Mesenchymal stem cell (in vitro differentiated cells and primary cell): ENCODE data around the gene C2orf42.

Experiments
- DNase-seq: peaks from one replicate; pipeline ENCODE4 v3.0.0-alpha.2; 2013
- H2AFZ ChIP-seq: one replicate; pipeline ENCODE4 v1.6.1; 2013; ENCODE audit warnings: low read depth, mild to moderate bottlenecking, control low read depth, inconsistent platforms, low read length, moderate library complexity
- H2AK5ac ChIP-seq: 2 replicates; pipeline ENCODE4 v1.6.1; 2013; ENCODE audit warnings: low read length, moderate library complexity, mild to moderate bottlenecking, inconsistent platforms; ENCODE audit not compliant: severe bottlenecking
- H2BK120ac ChIP-seq: one replicate; pipeline ENCODE4 v1.6.1; 2013; ENCODE audit warnings: low read depth, mild to moderate bottlenecking, inconsistent platforms, low read length, moderate library complexity
- H2BK12ac ChIP-seq, 2 experiments: one replicate each; pipeline ENCODE4 v1.6.1; 2013; ENCODE audit warnings: inconsistent platforms in 2 of 2, low read length in 2 of 2, mild to moderate bottlenecking in 2 of 2, moderate library complexity in 2 of 2, control low read depth in 1 of 2
- H2BK15ac ChIP-seq: one replicate; pipeline ENCODE4 v1.6.1; 2013; ENCODE audit warnings: mild to moderate bottlenecking, low read depth, inconsistent platforms; ENCODE audit not compliant: poor library complexity, severe bottlenecking
- H2BK5ac ChIP-seq: 2 replicates; pipeline ENCODE4 v1.6.1; 2013; ENCODE audit warnings: low read depth, mild to moderate bottlenecking, low read length, control low read depth, inconsistent platforms; ENCODE audit not compliant: poor library complexity, severe bottlenecking
- H3K14ac ChIP-seq, 2 experiments: one replicate each; pipeline ENCODE4 v1.6.1; 2013; ENCODE audit warnings: inconsistent platforms in 2 of 2, low read length in 2 of 2, control low read depth in 1 of 2, mild to moderate bottlenecking in 1 of 2, moderate library complexity in 1 of 2
- H3K18ac ChIP-seq, 2 experiments: one replicate each; pipeline ENCODE4 v1.6.1; 2013; ENCODE audit warnings: inconsistent platforms in 2 of 2, low read length in 2 of 2, control low read depth in 1 of 2, low read depth in 1 of 2, mild to moderate bottlenecking in 1 of 2
- H3K23ac ChIP-seq, 2 experiments: one replicate each; pipeline ENCODE4 v1.6.1; 2013; ENCODE audit warnings: inconsistent platforms in 2 of 2, low read length in 2 of 2, mild to moderate bottlenecking in 2 of 2, moderate library complexity in 2 of 2, control low read depth in 1 of 2
- H3K27ac ChIP-seq: 2 replicates; pipeline ENCODE4 v1.5.1; 2013; ENCODE audit warnings: mild to moderate bottlenecking, moderate library complexity, low read length, control low read depth, inconsistent platforms; ENCODE audit not compliant: poor library complexity, severe bottlenecking
- H3K27me3 ChIP-seq, 2 experiments: 2 replicates each; pipeline versions ENCODE4 v1.6.1 to v1.7.0; 2013; ENCODE audit warnings: low read length in 2 of 2, mild to moderate bottlenecking in 2 of 2, moderate library complexity in 2 of 2, control low read depth in 1 of 2, inconsistent platforms in 1 of 2; ENCODE audit not compliant: control insufficient read depth in 1 of 2, insufficient read depth in 1 of 2
- H3K36me3 ChIP-seq, 2 experiments: 2 replicates each; pipeline versions ENCODE4 v1.6.1 to v1.7.0; 2013; ENCODE audit warnings: low read length in 2 of 2, control low read depth in 1 of 2, inconsistent platforms in 1 of 2, low read depth in 1 of 2, mild to moderate bottlenecking in 1 of 2; ENCODE audit not compliant: insufficient read depth in 2 of 2, control insufficient read depth in 1 of 2
- H3K4ac ChIP-seq, 2 experiments: one replicate each; pipeline ENCODE4 v1.6.1; 2013; ENCODE audit warnings: inconsistent platforms in 2 of 2, low read length in 2 of 2, mild to moderate bottlenecking in 2 of 2, moderate library complexity in 2 of 2, control low read depth in 1 of 2, low read depth in 1 of 2
- H3K4me1 ChIP-seq: 2 replicates; pipeline ENCODE4 v1.6.1; 2013; ENCODE audit warnings: low read depth, low read length, control low read depth; ENCODE audit not compliant: control insufficient read depth, insufficient read depth
- H3K4me2 ChIP-seq: 2 replicates; pipeline ENCODE4 v1.6.1; 2013; ENCODE audit warnings: low read length, mild to moderate bottlenecking, inconsistent platforms; ENCODE audit not compliant: poor library complexity, severe bottlenecking
- H3K4me3 ChIP-seq, 2 experiments: 2 replicates each; pipeline versions ENCODE4 v1.5.1 to v1.7.0; 2013; ENCODE audit warnings: low read length in 2 of 2, mild to moderate bottlenecking in 2 of 2, control low read depth in 1 of 2, low read depth in 1 of 2; ENCODE audit not compliant: insufficient read depth in 1 of 2
- H3K79me1 ChIP-seq: replicated peaks from 2 replicates; pipeline ENCODE4 v1.6.1; 2013; ENCODE audit warnings: mild to moderate bottlenecking, control low read depth, low read length, inconsistent platforms; ENCODE audit not compliant: poor library complexity, severe bottlenecking
- H3K9ac ChIP-seq: 2 replicates; pipeline ENCODE4 v1.7.0; 2013; ENCODE audit warnings: mild to moderate bottlenecking, low read length, moderate library complexity
- H3K9me3 ChIP-seq: 2 replicates; pipeline ENCODE4 v1.7.0; 2013; ENCODE audit warnings: mild to moderate bottlenecking, low read length; ENCODE audit not compliant: control insufficient read depth
- H4K8ac ChIP-seq: one replicate; pipeline ENCODE4 v1.6.1; 2013; ENCODE audit warnings: inconsistent platforms, mild to moderate bottlenecking, low read length, moderate library complexity
- H4K91ac ChIP-seq: one replicate; pipeline ENCODE4 v1.6.1; 2013; ENCODE audit warnings: mild to moderate bottlenecking, low read length, inconsistent platforms
- WGBS: methylation state at CpG from one replicate; pipeline ENCODE4 v1.1.7; 2013; ENCODE audit warnings: mixed read lengths; 5-methylcytosine and 5-hydroxymethylcytosine counted together

Gene C2orf42

DNA sequence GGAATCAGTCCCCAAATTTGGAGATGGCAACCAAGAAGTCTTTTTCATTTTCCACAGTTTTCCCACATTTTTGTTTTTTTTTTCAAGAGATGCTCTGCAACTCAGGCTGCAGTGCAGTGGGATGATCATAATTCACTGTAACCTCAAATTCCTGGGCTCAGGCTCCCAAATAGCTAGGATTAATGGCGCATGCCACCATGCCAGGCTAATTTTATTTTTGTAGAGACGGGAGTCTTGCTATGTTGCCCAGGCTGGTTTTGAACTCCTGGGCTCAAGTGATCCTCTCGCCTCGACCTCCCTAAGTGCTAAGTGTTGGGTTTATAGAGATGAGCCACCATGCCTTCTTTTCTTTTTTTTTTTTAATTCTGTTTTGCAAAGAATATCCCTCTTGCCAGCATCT is 68.3 kb downstream of the C2orf42 start:
- no peak overlapping the region for H4K8ac ChIP-seq
- no peak for DNase-seq
- peak overlapping the region in 1 of 2 experiments; percentile 54 for H2BK12ac ChIP-seq
- H3K23ac ChIP-seq, result no peak overlapping the region
- no peak overlapping the region for H3K14ac ChIP-seq
- H3K36me3 ChIP-seq, result no peaks in the 10 kb centered on the region
- H2BK120ac ChIP-seq, result no peak overlapping the region
- H2AFZ ChIP-seq, result no peak overlapping the region
- peaks cover 26% of the 10 kb centered on the region for H3K4me1 ChIP-seq
- no peak overlapping the region for H3K9ac ChIP-seq
- no peak overlapping the region for H2AK5ac ChIP-seq
- no peaks in the 10 kb centered on the region for H3K9me3 ChIP-seq
- peak overlapping the region; percentile 28 for H3K27ac ChIP-seq
- no peak overlapping the region for H3K4me3 ChIP-seq
- no peak overlapping the region for H3K4ac ChIP-seq
- no peak overlapping the region for H2BK5ac ChIP-seq
- no peaks in the 10 kb centered on the region for H3K79me1 ChIP-seq
- H3K18ac ChIP-seq, result no peak overlapping the region
- no peak overlapping the region for H2BK15ac ChIP-seq
- H4K91ac ChIP-seq, result no peak overlapping the region
- 95% methylated on average over 2 of the region's 4 CpGs for WGBS
- no peaks in the 10 kb centered on the region for H3K27me3 ChIP-seq
- no peak overlapping the region for H3K4me2 ChIP-seq

DNA sequence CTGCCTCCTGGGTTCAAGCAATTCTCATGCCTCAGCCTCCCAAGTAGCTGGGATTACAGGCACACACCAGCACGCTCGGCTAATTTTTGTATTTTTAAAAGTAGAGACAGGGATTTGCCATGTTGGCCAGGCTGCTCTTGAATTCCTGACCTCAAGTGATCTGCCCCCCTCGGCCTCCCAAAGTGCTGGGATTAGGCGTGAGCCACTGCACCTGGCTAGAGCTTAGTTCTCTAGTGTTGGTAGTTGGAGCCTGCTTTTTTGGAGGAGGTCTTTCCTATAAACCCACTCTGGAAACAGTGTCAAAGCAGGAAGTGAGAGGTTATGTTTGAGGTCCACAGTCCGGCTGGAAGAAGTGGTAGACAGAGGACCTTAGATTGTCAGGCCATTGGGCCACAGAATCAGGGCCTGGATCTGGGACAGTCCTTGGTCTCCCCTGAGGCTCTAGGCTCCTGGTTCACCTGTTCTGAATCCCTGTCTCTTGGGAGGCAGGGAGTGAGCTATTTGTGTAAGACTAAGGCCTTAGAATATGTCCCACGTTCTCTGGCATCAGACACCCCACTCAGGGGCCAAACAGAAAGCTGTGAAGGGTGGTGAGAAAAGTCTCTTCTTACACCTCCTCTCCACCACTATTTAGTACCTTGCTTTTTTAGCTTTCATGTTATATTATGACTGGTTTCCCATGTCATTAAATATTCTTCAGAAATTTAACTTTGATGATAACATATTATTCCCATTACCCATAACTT is 69.0 kb downstream of the C2orf42 start:
- Histone ChIP-seq H3K9me3 (no peaks in the 10 kb centered on the region), H3K4me1 (peaks cover 26% of the 10 kb centered on the region), H2BK15ac (no peak overlapping the region), H2BK5ac (no peak overlapping the region), H3K36me3 (no peaks in the 10 kb centered on the region), H3K4me3 (no peak overlapping the region), H3K4ac (no peak overlapping the region), H3K23ac (no peak overlapping the region), H2BK120ac (no peak overlapping the region), H2AFZ (no peak overlapping the region), H3K18ac (peak overlapping the region; percentile 29 to 46), H3K27me3 (no peaks in the 10 kb centered on the region), H3K9ac (no peak overlapping the region), H3K79me1 (no peaks in the 10 kb centered on the region), H3K4me2 (no peak overlapping the region), H4K8ac (no peak overlapping the region), H4K91ac (no peak overlapping the region), H3K14ac (no peak overlapping the region), H2BK12ac (peak overlapping the region; percentile 8 to 44), H3K27ac (peak overlapping the region; percentile 61), H2AK5ac (peak overlapping the region; percentile 89)
- 74% methylated on average over 6 of the region's 6 CpGs for WGBS
- no peak for DNase-seq

DNA sequence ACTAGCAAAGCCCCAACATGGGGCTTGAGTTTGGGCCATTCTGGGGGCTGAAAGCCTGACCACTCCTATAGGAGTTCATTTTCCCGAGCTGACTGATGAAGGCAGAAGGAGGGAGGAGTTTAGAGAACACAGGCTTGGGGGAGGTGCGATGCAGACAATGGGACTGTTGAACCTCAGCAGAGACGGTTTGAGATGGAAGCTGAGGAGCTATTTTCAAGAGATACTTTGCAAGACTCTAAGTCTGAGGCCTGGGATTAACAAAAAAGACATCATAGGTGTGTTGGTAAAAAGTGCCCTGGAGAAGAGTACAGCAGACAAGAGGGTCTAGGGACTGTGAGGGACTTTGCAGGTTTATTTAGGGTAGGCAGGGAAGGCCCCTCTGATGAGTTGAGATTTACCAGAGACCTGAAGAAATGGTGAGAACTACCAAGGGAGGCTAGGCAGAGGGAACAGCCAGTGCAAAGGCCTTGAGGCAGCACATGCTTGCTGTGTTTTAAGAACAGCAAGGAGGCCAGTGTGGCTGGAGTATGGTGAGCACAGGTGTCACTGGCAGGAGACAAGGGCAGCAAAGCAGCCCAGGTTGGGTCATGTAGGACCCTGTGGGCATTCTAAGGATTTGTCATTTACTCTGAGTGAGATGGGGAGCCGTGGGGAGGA is 71.9 kb downstream of the C2orf42 start:
- H3K36me3 ChIP-seq, result no peaks in the 10 kb centered on the region
- peak overlapping the region in 1 of 2 experiments; percentile 51 for H2BK12ac ChIP-seq
- peak overlapping the region in 1 of 2 experiments; percentile 67 for H3K18ac ChIP-seq

DNA sequence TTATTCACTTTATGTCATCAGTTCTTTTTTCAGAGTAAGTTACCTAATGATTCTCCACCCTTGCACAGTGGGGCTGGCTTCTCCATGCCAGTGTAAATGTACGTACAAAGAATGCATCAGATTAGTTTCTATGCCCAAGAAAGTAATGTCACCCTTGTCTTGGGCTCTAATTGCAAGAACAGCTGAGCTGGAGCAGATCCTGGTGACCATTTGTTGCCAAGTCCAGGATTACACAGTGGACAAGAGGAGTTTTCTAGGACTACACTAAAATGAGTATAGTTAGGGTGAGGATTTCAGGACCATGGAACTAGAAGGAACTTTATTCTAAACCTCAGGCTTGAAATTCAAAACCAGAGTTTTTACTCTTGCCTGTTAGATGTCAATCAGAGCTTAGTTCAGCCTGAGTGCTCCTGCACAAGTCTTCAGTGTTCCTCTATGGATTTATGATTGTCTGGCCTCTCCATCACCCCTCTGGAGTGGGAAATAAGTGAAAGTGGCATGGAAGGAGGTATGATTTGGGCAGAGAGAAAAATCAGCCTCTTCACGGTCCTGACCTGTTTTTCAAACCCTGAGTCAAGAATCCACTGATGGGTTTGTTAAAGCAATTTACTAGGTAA is 73.8 kb downstream of the C2orf42 start:
- Histone ChIP-seq H3K14ac (no peak overlapping the region), H3K4me2 (no peak overlapping the region), H3K4ac (no peak overlapping the region), H3K9me3 (no peaks in the 10 kb centered on the region), H2AK5ac (no peak overlapping the region), H2BK5ac (no peak overlapping the region), H3K27me3 (no peaks in the 10 kb centered on the region), H4K91ac (peak overlapping the region; percentile 4), H3K9ac (no peak overlapping the region), H3K4me1 (peaks cover 12% of the 10 kb centered on the region), H3K4me3 (no peak overlapping the region), H3K27ac (no peak overlapping the region), H3K36me3 (no peaks in the 10 kb centered on the region), H4K8ac (no peak overlapping the region), H2AFZ (no peak overlapping the region), H3K79me1 (peaks cover 4% of the 10 kb centered on the region), H3K23ac (no peak overlapping the region), H2BK12ac (no peak overlapping the region), H2BK15ac (no peak overlapping the region), H2BK120ac (no peak overlapping the region), H3K18ac (no peak overlapping the region)
- 95% methylated on average over 1 of the region's 2 CpGs for WGBS
- no peak for DNase-seq

More for the DNA sequence above, 71.9 kb downstream of the C2orf42 start:
- no peak overlapping the region for H2BK15ac ChIP-seq
- no peak for DNase-seq
- no peaks in the 10 kb centered on the region for H3K9me3 ChIP-seq
- H3K9ac ChIP-seq, result no peak overlapping the region
- H3K4me2 ChIP-seq, result no peak overlapping the region
- H2AK5ac ChIP-seq, result no peak overlapping the region
- H3K23ac ChIP-seq, result no peak overlapping the region
- no peak overlapping the region for H3K4me3 ChIP-seq
- 43% methylated on average over 4 of the region's 4 CpGs for WGBS
- H3K4me1 ChIP-seq, result peaks cover 20% of the 10 kb centered on the region
- no peak overlapping the region for H3K27ac ChIP-seq
- peak overlapping the region; percentile 52 for H4K8ac ChIP-seq
- peaks cover 2% of the 10 kb centered on the region for H3K79me1 ChIP-seq
- H3K27me3 ChIP-seq, result no peaks in the 10 kb centered on the region
- H2BK5ac ChIP-seq, result no peak overlapping the region
- peak overlapping the region; percentile 19 for H2AFZ ChIP-seq
- H2BK120ac ChIP-seq, result no peak overlapping the region
- H3K14ac ChIP-seq, result peak overlapping the region in 1 of 2 experiments; percentile 51
- H4K91ac ChIP-seq, result peak overlapping the region; percentile 1
- peak overlapping the region in 1 of 2 experiments; percentile 33 for H3K4ac ChIP-seq
